Immature natural killer cell (primary cell): ENCODE data around the gene CTSD. TPM values are rescaled to one million over a fixed set of nuclear protein-coding genes. Genes with fewer than 3 reads are reported as not detected.
A peak's percentile ranks its signal among the peaks of the same experiment; 100 is the strongest.

Experiments
- DNase-seq, 3 donors: peaks; one replicate each; pipeline ENCODE4 v3.0.0; 2022; ENCODE audit warnings: mixed read lengths in 1 of 3
- H3K27ac Mint-ChIP-seq, 6 donors: one replicate each; pipeline ENCODE4 v1.8.0; 2020; ENCODE audit warnings: mixed read lengths in 6 of 6, mild to moderate bottlenecking in 5 of 6, inconsistent platforms in 4 of 6, moderate library complexity in 3 of 6
- H3K27me3 Mint-ChIP-seq, 3 donors: one replicate each; pipeline ENCODE4 v1.8.0; 2020 to 2021; ENCODE audit warnings: low read depth in 3 of 3, mild to moderate bottlenecking in 3 of 3, mixed read lengths in 3 of 3, moderate library complexity in 3 of 3, inconsistent platforms in 1 of 3
- H3K36me3 Mint-ChIP-seq, 3 donors: one replicate each; pipeline ENCODE4 v1.8.0; 2020; ENCODE audit warnings: mixed read lengths in 3 of 3, inconsistent platforms in 2 of 3, mild to moderate bottlenecking in 2 of 3
- H3K4me1 Mint-ChIP-seq, 2 donors: one replicate each; pipeline ENCODE4 v1.8.0; 2020; ENCODE audit warnings: inconsistent platforms in 2 of 2, mild to moderate bottlenecking in 2 of 2, mixed read lengths in 2 of 2, moderate library complexity in 1 of 2
- H3K4me3 Mint-ChIP-seq, 5 donors: one replicate each; pipeline ENCODE4 v1.8.0; 2020; ENCODE audit warnings: mild to moderate bottlenecking in 5 of 5, mixed read lengths in 5 of 5, inconsistent platforms in 3 of 5, moderate library complexity in 3 of 5
- H3K9me3 Mint-ChIP-seq, 6 donors: one replicate each; pipeline ENCODE4 v1.8.0; 2020; ENCODE audit warnings: mild to moderate bottlenecking in 6 of 6, mixed read lengths in 6 of 6, inconsistent platforms in 4 of 6, moderate library complexity in 3 of 6
- polyA plus RNA-seq, 3 donors: library from polyadenylated mRNA; unstranded; fragments of 300-500 nt; fragmentation: Illumina TruSeq; gene quantifications; one replicate each; pipeline ENCODE4 v1.2.3, GENCODE V29; 2021

The CTSD gene
- polyA plus RNA-seq, 3 donors from 2014 or later: 471 to 795 (median 488) TPM

- H3K27me3 Mint-ChIP-seq: peaks cover 3 to 14% (median 5%) of the 10 kb centered on the region in 3 donors
- peaks cover 0 to 1% (median 0%) of the 10 kb centered on the region in 6 donors for H3K9me3 Mint-ChIP-seq
- H3K27ac Mint-ChIP-seq: no peak overlapping the region
- peaks cover 0 to 4% (median 0%) of the 10 kb centered on the region in 3 donors for H3K36me3 Mint-ChIP-seq
- peaks cover 34 to 49% of the 10 kb centered on the region in 2 donors for H3K4me1 Mint-ChIP-seq
- no peak for DNase-seq
- peak overlapping the region in 1 of 5 donors; percentile 68 for H3K4me3 Mint-ChIP-seq
Observed at GRCh38 chr11:1728301-1728700, 35.4 kb downstream of the CTSD start.

GRCh38 chr11:1727861-1728260 lies 35.9 kb downstream of the CTSD start:
- H3K4me1 Mint-ChIP-seq: peaks cover 34 to 49% of the 10 kb centered on the region in 2 donors
- H3K9me3 Mint-ChIP-seq: peaks cover 0 to 1% (median 0%) of the 10 kb centered on the region in 6 donors
- peaks cover 0 to 4% (median 0%) of the 10 kb centered on the region in 3 donors for H3K36me3 Mint-ChIP-seq
- peak overlapping the region in 1 of 5 donors; percentile 38 for H3K4me3 Mint-ChIP-seq
- peaks cover 3 to 14% (median 5%) of the 10 kb centered on the region in 3 donors for H3K27me3 Mint-ChIP-seq
- H3K27ac Mint-ChIP-seq: peak overlapping the region in 1 of 6 donors; percentile 31
- no peak for DNase-seq

- Mint-ChIP-seq H3K36me3 (peaks cover 0 to 4% (median 0%) of the 10 kb centered on the region in 3 donors), H3K4me1 (peaks cover 34 to 49% of the 10 kb centered on the region in 2 donors), H3K4me3 (no peak overlapping the region), H3K9me3 (peaks cover 0 to 1% (median 0%) of the 10 kb centered on the region in 6 donors), H3K27me3 (peaks cover 3 to 14% (median 5%) of the 10 kb centered on the region in 3 donors), H3K27ac (peak overlapping the region in 1 of 6 donors; percentile 66)
- no peak for DNase-seq
Observed at GRCh38 chr11:1727096-1727690, 36.5 kb downstream of the CTSD start.

GRCh38 chr11:1719781-1720180 lies 43.9 kb downstream of the CTSD start:
- Mint-ChIP-seq H3K4me1 (peaks cover 0 to 1% of the 10 kb centered on the region in 2 donors), H3K27ac (no peak overlapping the region), H3K4me3 (no peak overlapping the region), H3K27me3 (peaks cover 2 to 4% (median 4%) of the 10 kb centered on the region in 3 donors), H3K9me3 (no peaks in the 10 kb centered on the region), H3K36me3 (no peaks in the 10 kb centered on the region)
- no peak for DNase-seq

- no peaks in the 10 kb centered on the region for H3K36me3 Mint-ChIP-seq
- H3K4me3 Mint-ChIP-seq: no peak overlapping the region
- peaks cover 2 to 4% (median 3%) of the 10 kb centered on the region in 3 donors for H3K27me3 Mint-ChIP-seq
- no peak overlapping the region for H3K27ac Mint-ChIP-seq
- H3K9me3 Mint-ChIP-seq: no peaks in the 10 kb centered on the region
- DNase-seq: no peak
- peaks cover 0 to 1% of the 10 kb centered on the region in 2 donors for H3K4me1 Mint-ChIP-seq
Observed at GRCh38 chr11:1718326-1718725, 45.4 kb downstream of the CTSD start.

- Mint-ChIP-seq H3K4me3 (no peak overlapping the region), H3K27ac (no peak overlapping the region)
Observed at GRCh38 chr11:1717745-1718144, 46.0 kb downstream of the CTSD start.

GRCh38 chr11:1714908-1715885 lies 48.5 kb downstream of the CTSD start:
- H3K36me3 Mint-ChIP-seq: peaks cover 0 to 3% (median 0%) of the 10 kb centered on the region in 3 donors
- H3K9me3 Mint-ChIP-seq: no peaks in the 10 kb centered on the region
- no peak overlapping the region for H3K4me3 Mint-ChIP-seq
- peaks cover 2 to 5% (median 4%) of the 10 kb centered on the region in 3 donors for H3K27me3 Mint-ChIP-seq
- H3K27ac Mint-ChIP-seq: no peak overlapping the region
- DNase-seq: no peak
- H3K4me1 Mint-ChIP-seq: peaks cover 0 to 1% of the 10 kb centered on the region in 2 donors

More at GRCh38 chr11:1717745-1718144, 46.0 kb downstream of the CTSD start:
- DNase-seq: no peak
- peaks cover 0 to 1% of the 10 kb centered on the region in 2 donors for H3K4me1 Mint-ChIP-seq
- no peaks in the 10 kb centered on the region for H3K9me3 Mint-ChIP-seq
- H3K27me3 Mint-ChIP-seq: peaks cover 2 to 4% (median 3%) of the 10 kb centered on the region in 3 donors
- no peaks in the 10 kb centered on the region for H3K36me3 Mint-ChIP-seq

GRCh38 chr11:1708716-1709115 lies 55.0 kb downstream of the CTSD start:
- no peak for DNase-seq
- no peak overlapping the region for H3K4me3 Mint-ChIP-seq
- H3K36me3 Mint-ChIP-seq: peaks cover 0 to 4% (median 3%) of the 10 kb centered on the region in 3 donors
- H3K27me3 Mint-ChIP-seq: peaks cover 3 to 12% (median 7%) of the 10 kb centered on the region in 3 donors
- no peak overlapping the region for H3K27ac Mint-ChIP-seq
- no peaks in the 10 kb centered on the region for H3K9me3 Mint-ChIP-seq
- peaks cover 9 to 17% of the 10 kb centered on the region in 2 donors for H3K4me1 Mint-ChIP-seq

GRCh38 chr11:1707751-1708150 lies 56.0 kb downstream of the CTSD start:
- Mint-ChIP-seq H3K27me3 (peaks cover 3 to 12% (median 7%) of the 10 kb centered on the region in 3 donors), H3K27ac (no peak overlapping the region), H3K4me1 (peaks cover 9 to 17% of the 10 kb centered on the region in 2 donors), H3K4me3 (no peak overlapping the region), H3K36me3 (peaks cover 0 to 4% (median 3%) of the 10 kb centered on the region in 3 donors), H3K9me3 (no peaks in the 10 kb centered on the region)
- no peak for DNase-seq

- Mint-ChIP-seq H3K9me3 (no peaks in the 10 kb centered on the region), H3K4me3 (no peak overlapping the region), H3K27ac (no peak overlapping the region), H3K27me3 (peaks cover 3 to 15% (median 9%) of the 10 kb centered on the region in 3 donors), H3K4me1 (peaks cover 9 to 17% of the 10 kb centered on the region in 2 donors), H3K36me3 (peaks cover 3 to 4% (median 4%) of the 10 kb centered on the region in 3 donors)
- peak in 2 of 3 donors; percentile 31 to 34 for DNase-seq
Observed at GRCh38 chr11:1706634-1707400, 56.9 kb downstream of the CTSD start.

GRCh38 chr11:1705126-1706052 lies 58.3 kb downstream of the CTSD start:
- DNase-seq: peak in 1 of 3 donors; percentile 19
- H3K27ac Mint-ChIP-seq: no peak overlapping the region
- H3K9me3 Mint-ChIP-seq: peaks cover 0 to 4% (median 0%) of the 10 kb centered on the region in 6 donors
- H3K36me3 Mint-ChIP-seq: peaks cover 3 to 6% (median 4%) of the 10 kb centered on the region in 3 donors
- H3K4me3 Mint-ChIP-seq: no peak overlapping the region
- peaks cover 16 to 25% of the 10 kb centered on the region in 2 donors for H3K4me1 Mint-ChIP-seq
- peaks cover 3 to 17% (median 8%) of the 10 kb centered on the region in 3 donors for H3K27me3 Mint-ChIP-seq

GRCh38 chr11:1703146-1703545 lies 60.6 kb downstream of the CTSD start:
- no peak overlapping the region for H3K27ac Mint-ChIP-seq
- no peak for DNase-seq
- peaks cover 3 to 4% (median 4%) of the 10 kb centered on the region in 3 donors for H3K36me3 Mint-ChIP-seq
- H3K4me3 Mint-ChIP-seq: no peak overlapping the region
- peaks cover 0 to 4% (median under 1%) of the 10 kb centered on the region in 6 donors for H3K9me3 Mint-ChIP-seq
- H3K27me3 Mint-ChIP-seq: peaks cover 3 to 17% (median 5%) of the 10 kb centered on the region in 3 donors
- H3K4me1 Mint-ChIP-seq: peaks cover 16 to 25% of the 10 kb centered on the region in 2 donors
